ENCODE measurements around the gene SLC35B2. TPM values are rescaled to one million over a fixed set of nuclear protein-coding genes. Genes with fewer than 3 reads are reported as not detected.

Gene SLC35B2
- total and polyA plus RNA-seq, 2 experiments from 2014 or later = 74.1 to 104 TPM

DNA sequence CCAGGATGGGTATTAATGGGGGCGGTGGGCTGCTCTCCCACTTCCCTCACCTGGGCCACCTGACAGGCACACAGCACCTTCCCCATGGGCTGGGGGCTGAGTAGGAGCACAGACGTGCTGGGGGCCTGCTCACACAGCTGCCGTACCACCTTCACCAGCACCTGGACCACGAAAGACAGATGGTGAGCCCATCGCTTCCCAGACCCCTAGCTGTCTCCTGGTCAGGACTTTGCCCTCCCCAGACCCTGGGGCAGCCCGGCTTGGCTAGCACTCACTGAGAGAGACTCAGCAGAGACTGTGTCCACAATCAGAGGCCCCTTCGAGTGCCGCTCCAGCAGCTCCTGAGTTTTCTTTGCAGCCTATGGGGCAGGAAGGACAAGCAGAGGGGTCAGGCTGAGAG lies 43.8 kb upstream of the SLC35B2 start:
- H2AFZ ChIP-seq = no peak overlapping the region
- H3K4me3 ChIP-seq = no peak overlapping the region
- no peak for DNase-seq (ENCODE audit: low spot score)
- no peaks in the 10 kb centered on the region for H3K79me2 ChIP-seq
- no peaks in the 10 kb centered on the region for H4K20me1 ChIP-seq (ENCODE audit: insufficient read depth, poor library complexity, severe bottlenecking)
- WGBS (ENCODE audit: low lambda C conversion rate, missing lambda C conversion rate) = 95% methylated on average over 8 of the region's 8 CpGs
- no peak overlapping the region for H3K27ac ChIP-seq
- no peaks in the 10 kb centered on the region for H3K9me3 ChIP-seq (ENCODE audit: low read depth)
- peaks cover 30% of the 10 kb centered on the region for H3K27me3 ChIP-seq
- TF ChIP-seq EZH2 (IDR thresholded peaks at IDR 0.05; ENCODE audit: borderline replicate concordance) (no peak), EZH2phosphoT487 (IDR thresholded peaks at IDR 0.05; ENCODE audit: low read depth, severe bottlenecking, unreplicated experiment) (no peak)
- TF ChIP-seq, protein P1, sequence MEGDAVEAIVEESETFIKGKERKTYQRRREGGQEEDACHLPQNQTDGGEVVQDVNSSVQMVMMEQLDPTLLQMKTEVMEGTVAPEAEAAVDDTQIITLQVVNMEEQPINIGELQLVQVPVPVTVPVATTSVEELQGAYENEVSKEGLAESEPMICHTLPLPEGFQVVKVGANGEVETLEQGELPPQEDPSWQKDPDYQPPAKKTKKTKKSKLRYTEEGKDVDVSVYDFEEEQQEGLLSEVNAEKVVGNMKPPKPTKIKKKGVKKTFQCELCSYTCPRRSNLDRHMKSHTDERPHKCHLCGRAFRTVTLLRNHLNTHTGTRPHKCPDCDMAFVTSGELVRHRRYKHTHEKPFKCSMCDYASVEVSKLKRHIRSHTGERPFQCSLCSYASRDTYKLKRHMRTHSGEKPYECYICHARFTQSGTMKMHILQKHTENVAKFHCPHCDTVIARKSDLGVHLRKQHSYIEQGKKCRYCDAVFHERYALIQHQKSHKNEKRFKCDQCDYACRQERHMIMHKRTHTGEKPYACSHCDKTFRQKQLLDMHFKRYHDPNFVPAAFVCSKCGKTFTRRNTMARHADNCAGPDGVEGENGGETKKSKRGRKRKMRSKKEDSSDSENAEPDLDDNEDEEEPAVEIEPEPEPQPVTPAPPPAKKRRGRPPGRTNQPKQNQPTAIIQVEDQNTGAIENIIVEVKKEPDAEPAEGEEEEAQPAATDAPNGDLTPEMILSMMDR (IDR thresholded peaks at IDR 0.05; ENCODE audit: poor library complexity) = no peak
- no peaks in the 10 kb centered on the region for H3K36me3 ChIP-seq (replicated peaks; ENCODE audit: insufficient read depth, low read depth)
- H3K4me2 ChIP-seq = no peak overlapping the region
- H3K4me1 ChIP-seq (ENCODE audit: insufficient read depth) = peaks cover 3% of the 10 kb centered on the region
- no peaks in the 10 kb centered on the region for H3K9me2 ChIP-seq (replicated peaks; ENCODE audit: insufficient read depth)

DNA sequence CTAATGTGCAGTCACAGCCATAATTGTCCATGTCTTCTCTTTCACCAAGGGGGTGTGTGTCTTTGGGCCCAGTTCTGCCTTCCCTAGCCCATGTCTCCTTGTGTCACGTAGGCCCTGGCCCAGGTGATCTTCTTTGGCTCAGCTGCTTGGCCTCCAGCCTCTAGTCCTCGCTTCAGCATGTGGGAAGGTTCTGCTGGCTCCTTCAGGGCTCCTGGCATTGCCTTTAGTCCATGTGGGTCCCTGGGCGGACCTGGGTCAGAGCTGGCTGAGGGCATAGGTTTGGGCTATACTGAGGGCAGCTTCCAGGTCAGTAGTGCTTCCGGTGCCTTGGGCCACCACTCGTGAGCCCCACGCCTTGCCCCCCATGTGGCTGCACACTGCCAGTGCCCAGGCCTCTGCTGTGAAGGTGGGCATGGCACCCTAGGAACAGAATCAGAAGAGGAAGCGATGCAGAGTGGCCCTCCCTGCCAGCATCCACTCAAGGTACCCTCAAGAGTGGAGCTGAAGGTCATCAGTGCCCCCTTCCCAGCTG lies 43.0 kb upstream of the SLC35B2 start:
- TF ChIP-seq, protein P1 (IDR thresholded peaks at IDR 0.05; ENCODE audit: poor library complexity) = no peak
- no peak for TF ChIP-seq EZH2 (IDR thresholded peaks at IDR 0.05; ENCODE audit: borderline replicate concordance)
- no peak for TF ChIP-seq EZH2phosphoT487 (IDR thresholded peaks at IDR 0.05; ENCODE audit: low read depth, severe bottlenecking, unreplicated experiment)
- peaks cover 3% of the 10 kb centered on the region for H3K4me1 ChIP-seq (ENCODE audit: insufficient read depth)
- no peaks in the 10 kb centered on the region for H3K9me3 ChIP-seq (ENCODE audit: low read depth)
- H3K27ac ChIP-seq = no peak overlapping the region
- no peak overlapping the region for H3K4me2 ChIP-seq
- no peaks in the 10 kb centered on the region for H3K9me2 ChIP-seq (replicated peaks; ENCODE audit: insufficient read depth)
- peaks cover 37% of the 10 kb centered on the region for H3K27me3 ChIP-seq
- no peak overlapping the region for H3K4me3 ChIP-seq
- no peaks in the 10 kb centered on the region for H3K36me3 ChIP-seq (replicated peaks; ENCODE audit: insufficient read depth, low read depth)
- no peak for DNase-seq (ENCODE audit: low spot score)
- no peaks in the 10 kb centered on the region for H3K79me2 ChIP-seq
- WGBS (ENCODE audit: low lambda C conversion rate, missing lambda C conversion rate) = 79% methylated on average over 7 of the region's 7 CpGs
- H4K20me1 ChIP-seq (ENCODE audit: insufficient read depth, poor library complexity, severe bottlenecking) = no peaks in the 10 kb centered on the region
- no peak overlapping the region for H2AFZ ChIP-seq

DNA sequence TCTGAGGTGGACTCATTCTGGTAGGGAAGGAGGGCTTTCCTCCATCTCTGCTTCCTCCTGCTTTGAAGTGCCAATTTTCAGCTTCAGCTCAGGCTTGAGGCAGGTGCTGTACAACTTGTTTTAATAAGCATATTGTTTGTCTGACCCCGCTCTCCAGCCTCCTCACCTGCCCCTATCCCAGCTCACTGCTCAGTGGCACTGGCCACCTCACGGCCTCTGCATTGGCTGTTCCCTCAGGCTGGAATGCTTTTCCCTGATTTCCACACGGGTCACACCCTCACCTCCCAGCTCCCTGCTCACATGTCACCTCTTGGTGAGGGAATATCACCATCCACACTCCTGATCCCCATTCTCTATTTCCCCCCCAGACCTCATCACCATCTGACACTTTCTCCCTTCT lies 41.5 kb upstream of the SLC35B2 start:
- H3K9me3 ChIP-seq (ENCODE audit: low read depth) = no peaks in the 10 kb centered on the region
- H3K4me1 ChIP-seq (ENCODE audit: insufficient read depth) = peaks cover 3% of the 10 kb centered on the region
- H3K79me2 ChIP-seq = no peaks in the 10 kb centered on the region
- TF ChIP-seq, protein P1 (IDR thresholded peaks at IDR 0.05; ENCODE audit: poor library complexity) = no peak
- TF ChIP-seq EZH2 (IDR thresholded peaks at IDR 0.05; ENCODE audit: borderline replicate concordance) = no peak
- no peak for TF ChIP-seq EZH2phosphoT487 (IDR thresholded peaks at IDR 0.05; ENCODE audit: low read depth, severe bottlenecking, unreplicated experiment)
- no peak overlapping the region for H3K4me3 ChIP-seq
- H4K20me1 ChIP-seq (ENCODE audit: insufficient read depth, poor library complexity, severe bottlenecking) = no peaks in the 10 kb centered on the region
- no peaks in the 10 kb centered on the region for H3K36me3 ChIP-seq (replicated peaks; ENCODE audit: insufficient read depth, low read depth)
- no peaks in the 10 kb centered on the region for H3K9me2 ChIP-seq (replicated peaks; ENCODE audit: insufficient read depth)
- no peak for DNase-seq (ENCODE audit: low spot score)
- WGBS (ENCODE audit: low lambda C conversion rate, missing lambda C conversion rate) = 91% methylated on average over 3 of the region's 3 CpGs
- H2AFZ ChIP-seq = no peak overlapping the region
- H3K27me3 ChIP-seq = peaks cover 49% of the 10 kb centered on the region
- H3K27ac ChIP-seq = no peak overlapping the region
- H3K4me2 ChIP-seq = no peak overlapping the region
